SKM-1 (cell line): ENCODE results near the gene GALNT14.
"Not testable (repeated sequence)": the region's sequence is repeated elsewhere in the genome, so short reads cannot be mapped to it uniquely, and the experiment has no call there.

Experiments used
- DNase-seq: peaks from one replicate; lab custom pipeline; 2025; ENCODE audit not compliant: unreplicated experiment; lab: John Stamatoyannopoulos, UW

Gene GALNT14

DNA sequence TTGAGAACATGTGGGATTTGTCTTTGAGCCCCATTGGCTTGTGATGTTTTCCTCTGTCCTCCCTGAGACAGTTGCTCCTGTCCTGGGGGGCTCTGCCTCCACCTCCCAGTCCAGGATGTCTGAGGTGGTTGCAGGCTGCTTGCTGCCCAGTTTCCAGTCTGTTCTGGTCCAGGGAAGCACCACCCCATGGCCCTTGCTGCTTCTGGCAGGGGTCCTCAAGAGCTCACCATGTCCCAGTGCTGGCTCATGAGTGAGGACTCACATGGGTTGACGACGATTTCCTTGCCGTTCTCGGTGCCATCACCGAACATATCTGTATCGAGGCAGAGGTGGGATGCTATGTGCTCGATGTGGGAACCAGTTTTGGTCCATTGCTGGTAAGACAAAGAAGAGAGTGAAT, 227.6 kb downstream of the GALNT14 start:
- no peak for DNase-seq

DNA sequence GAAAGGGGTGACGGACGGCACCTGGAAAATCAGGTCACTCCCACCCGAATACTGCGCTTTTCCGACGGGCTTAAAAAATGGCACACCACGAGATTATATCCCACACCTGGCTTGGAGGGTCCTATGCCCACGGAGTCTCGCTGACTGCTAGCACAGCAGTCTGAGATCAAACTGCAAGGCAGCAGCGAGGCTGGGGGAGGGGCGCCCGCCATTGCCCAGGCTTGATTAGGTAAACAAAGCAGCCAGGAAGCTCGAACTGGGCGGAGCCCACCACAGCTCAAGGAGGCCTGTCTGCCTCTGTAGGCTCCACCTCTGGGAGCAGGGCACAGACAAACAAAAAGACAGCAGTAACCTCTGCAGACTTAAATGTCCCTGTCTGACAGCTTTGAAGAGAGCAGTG, 233.8 kb downstream of the GALNT14 start:
- not testable (repeated sequence) for DNase-seq

DNA sequence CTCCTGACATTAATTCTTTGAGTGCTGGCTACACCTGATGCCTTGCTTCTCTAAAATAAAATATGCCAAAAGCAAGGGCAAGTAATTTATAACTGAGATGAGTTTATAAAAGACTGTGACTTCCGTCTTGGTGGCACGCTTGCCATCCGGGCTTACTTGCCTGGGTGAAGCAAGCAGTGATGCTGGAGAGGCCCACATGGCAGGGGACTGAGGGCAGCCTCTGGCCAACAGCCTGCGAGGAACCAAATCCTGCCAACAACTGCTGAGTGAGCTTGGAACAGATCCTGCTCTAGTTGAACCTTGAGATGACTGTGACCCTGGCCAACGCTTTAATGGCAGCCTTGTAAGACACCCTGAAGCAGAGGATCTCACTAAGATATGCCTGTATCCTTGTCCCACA, 234.9 kb downstream of the GALNT14 start:
- DNase-seq = no peak

DNA sequence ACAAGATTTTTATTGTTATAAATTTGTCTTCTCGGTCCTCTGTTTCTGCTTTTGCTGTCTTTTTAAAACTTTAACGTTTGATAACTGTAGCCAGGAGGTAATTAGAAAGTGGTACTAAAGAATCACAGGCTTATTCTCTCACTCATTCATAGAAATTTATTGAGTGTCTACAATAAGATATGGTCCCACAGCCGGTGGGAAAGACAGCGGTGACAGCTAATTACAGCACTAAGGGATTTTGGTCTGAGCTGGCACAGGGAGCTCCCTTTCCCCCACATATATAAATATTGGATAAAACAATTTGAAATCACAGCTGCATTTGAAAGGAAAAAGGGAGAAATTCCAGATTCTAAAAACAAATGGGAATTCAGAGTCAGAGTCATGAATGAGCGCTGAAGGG, 237.9 kb downstream of the GALNT14 start:
- no peak for DNase-seq

DNA sequence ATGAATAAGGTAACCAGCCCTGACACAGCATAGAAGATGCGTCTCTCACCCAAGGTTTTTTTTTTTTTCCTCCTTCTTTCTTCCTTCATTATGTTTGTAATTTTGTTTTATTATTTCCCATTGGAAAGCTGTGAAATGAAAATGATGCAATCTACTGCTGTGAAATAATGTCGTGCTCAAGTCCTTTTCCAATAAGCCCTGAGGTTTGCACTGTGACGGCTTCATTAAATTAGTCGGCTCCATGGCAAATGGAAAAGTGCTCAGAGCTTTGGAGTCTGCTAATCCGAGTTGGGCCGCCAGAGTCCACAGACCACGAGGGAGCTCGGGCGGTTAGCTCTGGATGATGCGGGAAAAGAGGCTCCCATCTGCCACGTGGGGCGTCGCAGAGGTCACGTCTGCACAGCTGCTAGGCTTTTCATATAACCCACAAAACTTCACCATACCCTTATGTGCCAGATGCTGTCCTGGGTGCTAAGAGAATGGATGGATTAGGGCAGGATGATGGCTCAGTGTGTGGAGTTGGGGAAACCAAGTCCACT, 238.7 kb downstream of the GALNT14 start:
- no peak for DNase-seq

DNA sequence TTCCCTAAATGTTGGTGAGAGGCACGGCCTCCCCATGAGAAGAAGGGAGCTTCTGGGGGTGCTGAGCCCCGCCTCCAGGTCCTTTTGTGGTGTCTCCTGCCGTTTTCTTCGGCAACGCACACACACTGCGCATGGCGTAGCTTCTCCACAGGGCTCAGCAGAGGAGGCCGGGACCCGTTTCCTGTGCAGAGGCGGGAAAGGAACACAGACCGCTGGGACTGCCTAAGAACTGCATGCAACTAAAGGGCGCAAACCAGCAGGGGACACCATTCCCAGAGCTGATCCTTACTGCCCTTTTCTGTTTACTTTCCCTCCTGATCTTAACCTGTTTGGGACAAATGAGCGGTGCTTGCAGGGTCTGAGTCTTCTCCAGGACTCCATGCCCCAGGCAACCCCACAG, 240.7 kb downstream of the GALNT14 start:
- DNase-seq = no peak

DNA sequence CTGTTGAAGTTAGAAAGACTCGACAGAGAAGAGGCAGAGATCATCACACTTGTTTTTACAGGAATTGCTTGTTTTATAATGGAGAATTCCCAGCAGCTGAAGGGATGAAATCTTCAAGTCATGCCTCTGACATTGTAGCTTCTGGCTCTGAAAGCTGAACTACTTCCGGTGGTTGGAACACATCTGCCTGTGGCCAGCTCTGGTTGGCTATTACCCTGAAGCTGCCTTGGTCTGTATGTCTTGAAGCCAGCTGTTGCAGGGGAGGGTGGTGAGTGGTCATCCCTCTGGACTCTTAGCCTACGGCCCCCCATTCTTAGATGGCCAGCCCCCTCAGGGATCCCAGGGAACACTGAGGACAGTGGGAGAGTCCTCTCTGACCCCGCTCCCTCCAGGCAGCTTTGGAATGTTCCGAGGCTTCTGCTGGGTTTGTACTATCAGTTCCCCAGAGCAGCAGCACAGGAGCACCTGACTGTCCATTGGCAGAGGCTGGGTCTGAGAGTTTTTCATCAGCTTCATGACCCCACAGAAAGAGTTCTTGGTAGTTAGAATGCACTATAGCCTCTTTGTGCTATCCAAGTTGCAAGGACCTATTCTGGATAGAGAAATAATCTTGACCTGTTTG, 243.6 kb downstream of the GALNT14 start:
- DNase-seq = no peak

DNA sequence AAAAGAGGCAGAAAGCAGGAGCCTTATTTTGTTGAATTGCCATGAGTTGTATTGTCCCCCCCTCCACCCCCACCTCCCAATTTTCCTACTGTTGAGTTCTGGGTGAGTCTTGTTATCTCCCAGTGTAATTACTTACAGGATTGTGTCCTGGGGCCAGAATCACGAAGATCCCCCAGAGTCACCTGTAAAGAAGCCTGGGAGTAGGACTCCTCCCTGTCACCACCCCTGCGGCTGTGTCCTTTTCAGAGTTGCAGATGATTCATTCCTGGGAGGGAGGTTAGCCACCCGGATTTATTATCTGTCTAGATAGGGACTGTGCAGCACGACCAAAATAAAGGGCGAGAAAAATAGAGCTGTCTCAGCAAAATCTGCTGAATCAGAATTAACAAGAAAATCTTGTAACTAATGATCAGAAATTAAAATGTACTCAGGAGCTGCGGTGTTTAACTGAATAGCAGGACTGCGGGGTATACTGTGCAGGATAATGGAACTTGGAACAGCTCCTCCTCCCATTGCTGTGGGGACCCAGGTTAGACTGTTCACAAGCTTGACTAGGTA, 249.3 kb downstream of the GALNT14 start:
- DNase-seq = no peak

DNA sequence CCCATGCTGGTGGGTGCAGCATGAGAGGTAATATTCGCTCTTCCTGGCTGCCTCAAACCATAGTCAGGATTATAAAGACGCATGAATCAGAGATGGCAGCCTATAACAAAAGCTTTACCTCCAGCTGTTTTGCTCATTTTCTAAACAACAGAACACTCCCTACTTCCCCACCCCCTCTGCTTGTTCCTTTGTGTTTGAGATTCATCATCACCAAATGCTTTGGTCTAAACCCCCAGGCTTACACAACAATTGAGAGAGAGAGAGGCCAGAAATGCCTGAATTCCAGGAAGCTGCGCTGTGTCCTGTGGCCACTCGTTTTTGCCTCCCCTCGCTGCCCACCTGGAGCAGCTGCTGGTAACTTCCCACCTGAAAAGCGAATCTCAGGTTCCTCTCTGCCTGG, 252.2 kb downstream of the GALNT14 start:
- no peak for DNase-seq

DNA sequence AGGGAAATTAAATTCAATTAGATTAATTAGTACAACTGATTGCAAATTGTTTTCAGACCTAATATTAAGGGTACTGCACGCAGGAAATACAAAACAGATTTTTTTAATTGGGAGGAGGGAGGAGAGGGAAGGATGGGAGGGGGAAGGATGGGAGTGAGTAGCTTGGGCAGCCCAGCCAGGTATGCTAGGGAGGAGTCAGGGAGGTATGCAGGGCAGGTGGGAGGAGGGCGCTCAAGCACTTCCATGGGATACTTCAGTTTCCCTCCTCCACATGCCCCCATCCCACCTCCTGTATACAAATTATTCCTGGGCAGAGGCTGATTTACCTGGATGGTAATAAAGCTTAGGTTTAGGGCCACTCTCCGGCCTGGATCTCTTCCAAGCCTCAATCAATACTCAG, 254.4 kb downstream of the GALNT14 start:
- DNase-seq = no peak

DNA sequence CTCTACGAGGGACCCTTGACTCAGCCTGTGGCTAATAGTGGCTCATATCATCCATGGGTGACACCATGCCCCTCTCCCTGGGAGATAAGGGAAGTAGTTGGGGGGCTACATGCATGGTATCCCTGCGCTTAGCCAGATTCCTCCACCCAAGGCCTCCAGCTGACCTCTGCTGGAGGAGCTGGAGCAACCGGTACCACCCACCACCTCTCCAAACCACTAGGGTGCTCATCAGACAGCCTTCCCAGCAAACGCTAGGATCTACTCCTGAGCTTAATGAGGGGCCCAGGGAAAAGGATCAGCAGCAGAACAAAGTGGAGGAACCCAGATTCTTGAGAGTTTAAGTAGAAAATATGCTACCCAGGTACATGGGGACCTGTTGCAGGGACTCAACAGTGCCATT, 255.1 kb downstream of the GALNT14 start:
- no peak for DNase-seq

DNA sequence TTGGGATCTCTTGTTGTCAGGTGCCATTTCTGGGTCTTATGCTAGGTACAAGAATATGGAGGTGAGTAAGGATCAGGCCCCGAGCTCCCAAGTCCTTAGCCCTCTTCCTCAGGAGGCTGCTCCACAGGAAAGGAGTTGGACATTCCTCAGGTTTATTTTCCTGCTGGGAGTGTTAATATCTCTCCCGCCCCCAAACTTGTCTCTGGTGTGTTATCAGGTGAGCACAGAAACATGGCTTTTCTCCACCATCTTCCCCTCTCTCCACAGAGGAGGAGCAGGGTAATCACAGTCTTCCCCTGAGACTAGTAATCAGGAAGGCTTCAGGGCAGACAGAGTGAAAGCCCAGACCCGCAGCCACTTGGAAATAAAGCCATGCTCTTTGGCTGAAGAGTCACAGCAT, 257.7 kb downstream of the GALNT14 start:
- no peak for DNase-seq

DNA sequence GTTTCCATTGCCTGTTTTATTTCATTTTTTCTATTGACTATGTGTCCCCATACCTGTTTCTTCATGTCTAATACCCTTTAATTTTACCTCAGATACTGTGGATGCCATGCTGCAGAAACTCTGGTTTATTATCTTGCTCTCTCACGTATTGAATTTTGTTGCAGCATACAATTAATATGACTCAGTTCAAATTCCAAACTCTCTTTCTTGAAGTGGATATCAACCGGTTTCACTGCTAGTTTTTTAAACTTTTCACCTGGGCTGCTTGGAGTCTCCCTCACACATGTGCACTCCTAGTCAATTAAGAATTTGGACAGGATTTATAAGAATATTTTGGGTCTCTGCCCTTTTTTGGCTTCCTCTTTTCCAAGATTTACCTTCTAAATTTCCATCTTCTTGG, 260.4 kb downstream of the GALNT14 start:
- no peak for DNase-seq

DNA sequence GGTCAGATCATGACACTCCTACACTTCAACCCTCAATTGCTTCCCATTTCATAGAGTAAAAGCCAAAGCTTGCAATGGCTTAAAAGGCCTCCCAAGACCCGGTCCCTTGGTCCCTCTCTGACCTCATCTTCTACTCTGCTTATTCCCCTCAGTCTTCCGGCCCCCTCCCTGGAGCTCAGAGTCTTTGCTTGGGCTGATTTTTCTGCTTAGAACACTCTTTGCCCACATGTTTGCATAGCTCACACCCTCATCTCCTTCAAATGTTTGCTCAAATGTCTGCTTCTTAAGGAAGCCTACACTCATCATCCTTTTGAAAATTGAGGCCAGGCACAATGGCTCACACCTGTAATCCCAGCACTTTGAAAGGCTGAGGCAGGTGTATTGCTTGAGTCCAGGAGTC, 265.4 kb downstream of the GALNT14 start:
- DNase-seq = no peak

DNA sequence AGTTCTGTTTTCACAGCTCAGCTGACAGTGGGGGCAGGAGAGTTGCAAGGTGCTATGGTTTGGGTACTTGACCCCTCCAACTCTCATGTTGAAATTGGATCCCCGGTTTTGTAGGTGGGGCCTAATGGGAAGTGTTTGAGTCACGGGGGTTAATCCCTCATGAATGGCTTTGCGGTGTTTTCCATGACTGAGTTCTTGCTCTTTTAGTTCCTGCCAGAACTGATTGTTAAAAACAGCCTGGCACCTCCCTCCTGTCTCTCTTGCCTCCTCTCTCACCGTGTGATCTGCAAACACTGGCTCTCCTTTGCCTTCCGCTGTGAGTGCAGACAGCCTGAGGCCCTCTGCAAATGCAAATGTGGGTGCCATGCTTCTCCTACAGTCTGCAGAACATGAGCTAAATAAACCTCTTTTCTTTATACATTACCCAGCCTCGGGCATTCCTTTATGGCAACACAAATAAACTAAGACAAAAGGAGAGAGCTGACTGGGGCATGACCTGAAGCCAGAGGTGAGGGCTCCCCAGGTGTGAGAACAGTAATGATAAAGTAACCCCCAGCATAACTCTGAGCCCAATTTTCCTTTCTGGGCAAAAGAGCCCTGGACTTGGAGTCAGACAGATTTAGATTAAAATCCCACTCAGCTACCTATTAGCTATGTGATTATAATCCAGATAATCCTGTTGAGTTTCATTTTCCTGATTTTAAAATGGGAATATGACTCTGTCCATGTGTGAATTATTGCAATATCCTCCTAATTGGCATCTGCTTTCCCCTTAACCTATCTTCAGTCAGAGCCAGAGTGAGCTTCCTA, 266.1 kb downstream of the GALNT14 start:
- no peak for DNase-seq

DNA sequence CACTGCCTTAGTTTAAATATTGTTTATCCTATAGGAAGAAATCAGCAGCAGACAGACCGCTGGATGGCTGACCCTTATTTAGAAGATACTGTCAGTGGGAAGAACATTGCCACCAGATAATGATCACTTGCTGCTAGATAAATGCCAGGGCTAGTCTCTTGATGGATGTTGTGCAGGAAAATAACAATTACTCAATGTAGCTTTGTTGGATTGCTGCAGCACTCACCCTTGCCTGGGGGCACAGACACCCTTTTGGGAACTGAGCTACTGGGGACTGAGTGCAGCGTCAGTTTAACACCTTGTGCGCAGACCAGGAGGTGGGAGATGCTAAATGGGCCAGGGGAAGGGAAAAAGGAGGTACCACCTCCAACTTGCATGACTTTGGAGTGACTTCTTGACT, 266.8 kb downstream of the GALNT14 start:
- no peak for DNase-seq

DNA sequence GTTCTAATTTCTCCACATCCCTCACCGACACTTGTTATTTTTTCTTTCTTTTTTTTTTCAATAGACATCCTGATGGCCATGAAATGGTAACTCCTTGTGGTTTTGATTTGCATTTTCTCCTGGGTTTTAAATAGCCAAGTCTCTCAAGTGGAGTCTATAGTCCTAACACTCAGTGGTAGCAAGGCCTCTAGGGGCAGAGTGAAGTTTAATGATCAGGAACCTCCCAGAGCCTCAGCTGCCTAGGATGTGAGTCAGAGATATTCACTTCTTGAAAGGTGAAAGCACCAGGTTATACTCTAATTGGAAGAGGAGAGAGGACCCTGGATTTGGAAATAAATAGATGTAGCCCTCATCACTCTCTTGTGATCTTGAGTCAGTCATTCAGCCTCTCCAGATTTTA, 268.3 kb downstream of the GALNT14 start:
- DNase-seq = no peak

DNA sequence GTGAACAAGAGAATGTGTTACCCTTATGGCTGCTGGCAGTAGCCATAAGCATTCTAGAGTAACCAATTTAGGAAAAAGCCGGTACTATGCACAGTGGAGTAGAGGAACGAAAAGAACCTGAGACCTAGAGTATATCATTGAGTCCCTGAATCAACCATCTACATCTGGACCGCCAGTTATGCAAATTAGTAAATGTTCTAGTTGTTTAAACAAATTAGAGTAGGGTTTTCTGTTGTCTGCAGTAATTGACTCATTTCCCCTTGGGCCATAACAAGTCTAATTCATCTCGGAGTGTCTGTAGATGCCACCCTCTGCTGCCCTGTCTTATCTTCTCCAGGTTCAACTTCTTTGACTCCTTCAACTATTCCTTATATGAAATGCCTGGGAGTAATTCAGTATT, 270.9 kb downstream of the GALNT14 start:
- no peak for DNase-seq

DNA sequence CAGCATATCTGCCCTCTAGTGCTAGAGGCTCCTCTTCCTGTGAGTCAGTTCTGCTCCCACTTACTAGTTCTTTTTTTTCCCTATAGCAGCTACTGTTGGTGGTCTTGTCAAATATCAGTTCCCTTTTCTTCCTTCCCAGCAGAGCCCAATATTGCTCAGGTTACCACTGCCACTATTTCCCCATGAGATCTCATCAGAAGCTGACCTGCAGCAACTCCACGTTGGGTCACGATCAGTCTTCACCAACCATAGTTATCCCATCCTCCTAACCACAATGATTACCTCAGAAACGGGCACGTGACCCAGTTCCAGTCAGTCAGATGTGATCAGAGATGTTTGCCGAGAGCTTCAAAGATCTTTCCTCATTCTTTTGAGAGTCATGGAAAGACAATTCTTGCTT, 271.3 kb downstream of the GALNT14 start:
- peak; percentile 84 for DNase-seq

DNA sequence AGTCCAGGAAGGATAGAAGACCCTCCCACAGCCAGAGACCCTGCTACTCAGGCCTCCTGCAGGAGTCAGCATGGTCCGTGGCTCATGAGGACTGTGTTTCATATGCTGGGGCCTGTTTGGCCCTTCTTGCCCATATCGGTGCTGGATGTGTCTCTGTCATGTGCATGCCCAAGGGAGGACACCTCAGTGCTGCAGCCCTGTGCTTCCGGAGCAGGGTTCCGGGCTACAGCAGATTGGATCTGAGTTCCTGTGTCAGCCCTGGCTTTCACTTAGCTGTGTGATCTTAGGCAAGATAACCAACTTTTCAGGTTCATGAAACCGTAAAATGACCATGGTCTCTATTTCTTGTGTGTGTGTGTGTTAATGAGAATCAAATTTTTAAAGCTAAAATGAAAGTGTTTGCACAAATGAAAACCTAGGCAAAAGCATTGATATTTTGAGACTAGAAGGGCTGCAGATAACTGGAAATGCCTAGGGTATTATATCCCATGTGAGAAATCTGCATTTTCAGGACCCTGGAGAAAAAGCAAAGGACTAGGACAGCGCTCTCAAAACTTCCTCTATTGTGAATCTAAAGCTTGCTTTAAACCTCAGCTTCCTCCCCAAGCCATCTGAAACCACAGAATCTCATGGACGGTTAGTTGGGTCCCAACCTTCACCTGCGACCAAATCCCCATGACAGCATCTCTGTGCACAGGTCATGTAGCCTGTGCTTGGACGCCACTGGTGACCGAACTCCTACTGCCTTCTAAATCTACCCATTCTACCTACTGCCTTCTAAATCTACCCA, 272.2 kb downstream of the GALNT14 start:
- DNase-seq = peak; percentile 71

DNA sequence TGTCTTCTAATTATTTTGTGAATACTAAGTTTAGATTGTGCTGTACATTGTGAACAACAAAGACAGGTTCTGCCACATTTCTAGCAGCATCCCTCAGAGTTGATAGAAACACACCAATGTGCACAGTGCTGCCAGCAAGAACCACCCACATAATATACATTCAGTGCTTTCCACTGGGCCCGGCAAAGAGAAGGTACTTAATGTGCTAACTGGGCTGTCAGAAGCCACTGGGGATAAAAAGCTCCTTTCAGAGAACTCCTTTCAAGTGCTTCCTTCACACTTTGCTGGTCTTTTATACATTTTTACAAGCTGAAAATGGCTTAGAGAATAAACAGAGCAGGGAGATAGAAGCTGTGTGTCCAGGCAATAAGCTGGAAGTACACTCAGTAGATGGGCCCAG, 273.0 kb downstream of the GALNT14 start:
- DNase-seq = no peak
